HL-60 (cell line): ENCODE results near the gene TMPRSS7.

Experiments
- DNase-seq, 2 experiments: peaks; one replicate each; pipeline ENCODE4 v3.0.0-alpha.2; 2010 to 2020; ENCODE audit warnings: low read depth in 1 of 2, low spot score in 1 of 2
- H3K27ac ChIP-seq: fragments of 250-450 bp; sonication (Bioruptor Pico); replicated peaks from 2 replicates; pipeline ENCODE4 v1.5.1; 2020; ENCODE audit warnings: mild to moderate bottlenecking, moderate library complexity
- H3K27me3 ChIP-seq: fragments of 250-450 bp; sonication (Bioruptor Pico); 2 replicates; pipeline ENCODE4 v1.5.1; 2021; ENCODE audit warnings: mild to moderate bottlenecking, moderate library complexity; ENCODE audit not compliant: insufficient read depth, poor library complexity, severe bottlenecking
- H3K4me3 ChIP-seq: replicated peaks from 2 replicates; pipeline ENCODE4 v1.5.1; 2011; ENCODE audit warnings: mild to moderate bottlenecking, control low read depth, low read length; ENCODE audit not compliant: insufficient read depth
- GABPA ChIP-seq: IDR thresholded peaks from 2 replicates; pipeline ENCODE4 v1.6.1; 2012; ENCODE audit warnings: low read depth
- POLR2AphosphoS5 ChIP-seq: IDR thresholded peaks from 2 replicates; pipeline ENCODE4 v1.6.1; 2012; ENCODE audit warnings: low read depth
- SPI1 ChIP-seq: IDR thresholded peaks from 2 replicates; pipeline ENCODE4 v1.6.1; 2012; ENCODE audit warnings: low read depth, mild to moderate bottlenecking, borderline replicate concordance
- TF ChIP-seq, protein P1 (sequence below): IDR thresholded peaks from one replicate; pipeline ENCODE4 v1.5.1; 2011; ENCODE audit warnings: low read length, control low read depth, inconsistent platforms; ENCODE audit not compliant: insufficient read depth
- TF ChIP-seq, protein P2 (sequence below): IDR thresholded peaks from 2 replicates; pipeline ENCODE4 v1.6.1; 2012; ENCODE audit warnings: low read depth; ENCODE audit not compliant: insufficient replicate concordance

TMPRSS7 gene

DNA sequence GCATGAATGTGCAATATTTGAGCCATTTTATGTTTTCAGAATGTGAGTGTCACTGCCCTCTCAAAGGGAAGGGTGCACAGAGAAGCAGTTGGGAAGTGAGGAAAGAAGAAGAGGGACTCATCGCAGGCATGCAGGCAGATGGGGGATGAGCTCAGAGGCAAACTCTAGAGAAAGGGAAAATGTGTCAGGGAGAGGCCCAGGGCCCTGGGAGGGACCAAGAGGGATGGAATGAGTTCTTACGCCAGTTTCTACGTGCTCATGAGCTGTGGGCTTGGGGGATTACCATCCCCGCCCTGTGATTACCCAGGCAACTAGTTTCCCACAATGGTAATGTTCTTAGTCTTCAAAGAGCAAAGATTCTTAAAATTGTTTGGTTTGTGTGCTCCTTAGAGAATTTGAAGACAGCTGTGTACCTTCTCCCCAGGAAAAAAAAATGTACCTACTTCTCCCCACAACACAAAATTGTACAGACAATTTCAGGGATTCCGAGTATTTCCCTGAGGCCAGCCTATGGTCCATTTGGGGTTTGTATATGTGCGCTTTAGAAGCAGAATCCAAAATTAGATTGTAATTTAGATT lies 80.7 kb downstream of the TMPRSS7 start:
- H3K27me3 ChIP-seq: no peaks in the 10 kb centered on the region
- no peak for DNase-seq
- TF ChIP-seq, protein P1, sequence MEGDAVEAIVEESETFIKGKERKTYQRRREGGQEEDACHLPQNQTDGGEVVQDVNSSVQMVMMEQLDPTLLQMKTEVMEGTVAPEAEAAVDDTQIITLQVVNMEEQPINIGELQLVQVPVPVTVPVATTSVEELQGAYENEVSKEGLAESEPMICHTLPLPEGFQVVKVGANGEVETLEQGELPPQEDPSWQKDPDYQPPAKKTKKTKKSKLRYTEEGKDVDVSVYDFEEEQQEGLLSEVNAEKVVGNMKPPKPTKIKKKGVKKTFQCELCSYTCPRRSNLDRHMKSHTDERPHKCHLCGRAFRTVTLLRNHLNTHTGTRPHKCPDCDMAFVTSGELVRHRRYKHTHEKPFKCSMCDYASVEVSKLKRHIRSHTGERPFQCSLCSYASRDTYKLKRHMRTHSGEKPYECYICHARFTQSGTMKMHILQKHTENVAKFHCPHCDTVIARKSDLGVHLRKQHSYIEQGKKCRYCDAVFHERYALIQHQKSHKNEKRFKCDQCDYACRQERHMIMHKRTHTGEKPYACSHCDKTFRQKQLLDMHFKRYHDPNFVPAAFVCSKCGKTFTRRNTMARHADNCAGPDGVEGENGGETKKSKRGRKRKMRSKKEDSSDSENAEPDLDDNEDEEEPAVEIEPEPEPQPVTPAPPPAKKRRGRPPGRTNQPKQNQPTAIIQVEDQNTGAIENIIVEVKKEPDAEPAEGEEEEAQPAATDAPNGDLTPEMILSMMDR: no peak
- TF ChIP-seq POLR2AphosphoS5 (no peak), GABPA (no peak), SPI1 (no peak)
- TF ChIP-seq, protein P2, sequence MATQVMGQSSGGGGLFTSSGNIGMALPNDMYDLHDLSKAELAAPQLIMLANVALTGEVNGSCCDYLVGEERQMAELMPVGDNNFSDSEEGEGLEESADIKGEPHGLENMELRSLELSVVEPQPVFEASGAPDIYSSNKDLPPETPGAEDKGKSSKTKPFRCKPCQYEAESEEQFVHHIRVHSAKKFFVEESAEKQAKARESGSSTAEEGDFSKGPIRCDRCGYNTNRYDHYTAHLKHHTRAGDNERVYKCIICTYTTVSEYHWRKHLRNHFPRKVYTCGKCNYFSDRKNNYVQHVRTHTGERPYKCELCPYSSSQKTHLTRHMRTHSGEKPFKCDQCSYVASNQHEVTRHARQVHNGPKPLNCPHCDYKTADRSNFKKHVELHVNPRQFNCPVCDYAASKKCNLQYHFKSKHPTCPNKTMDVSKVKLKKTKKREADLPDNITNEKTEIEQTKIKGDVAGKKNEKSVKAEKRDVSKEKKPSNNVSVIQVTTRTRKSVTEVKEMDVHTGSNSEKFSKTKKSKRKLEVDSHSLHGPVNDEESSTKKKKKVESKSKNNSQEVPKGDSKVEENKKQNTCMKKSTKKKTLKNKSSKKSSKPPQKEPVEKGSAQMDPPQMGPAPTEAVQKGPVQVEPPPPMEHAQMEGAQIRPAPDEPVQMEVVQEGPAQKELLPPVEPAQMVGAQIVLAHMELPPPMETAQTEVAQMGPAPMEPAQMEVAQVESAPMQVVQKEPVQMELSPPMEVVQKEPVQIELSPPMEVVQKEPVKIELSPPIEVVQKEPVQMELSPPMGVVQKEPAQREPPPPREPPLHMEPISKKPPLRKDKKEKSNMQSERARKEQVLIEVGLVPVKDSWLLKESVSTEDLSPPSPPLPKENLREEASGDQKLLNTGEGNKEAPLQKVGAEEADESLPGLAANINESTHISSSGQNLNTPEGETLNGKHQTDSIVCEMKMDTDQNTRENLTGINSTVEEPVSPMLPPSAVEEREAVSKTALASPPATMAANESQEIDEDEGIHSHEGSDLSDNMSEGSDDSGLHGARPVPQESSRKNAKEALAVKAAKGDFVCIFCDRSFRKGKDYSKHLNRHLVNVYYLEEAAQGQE: no peak
- no peak overlapping the region for H3K4me3 ChIP-seq
- no peak overlapping the region for H3K27ac ChIP-seq

DNA sequence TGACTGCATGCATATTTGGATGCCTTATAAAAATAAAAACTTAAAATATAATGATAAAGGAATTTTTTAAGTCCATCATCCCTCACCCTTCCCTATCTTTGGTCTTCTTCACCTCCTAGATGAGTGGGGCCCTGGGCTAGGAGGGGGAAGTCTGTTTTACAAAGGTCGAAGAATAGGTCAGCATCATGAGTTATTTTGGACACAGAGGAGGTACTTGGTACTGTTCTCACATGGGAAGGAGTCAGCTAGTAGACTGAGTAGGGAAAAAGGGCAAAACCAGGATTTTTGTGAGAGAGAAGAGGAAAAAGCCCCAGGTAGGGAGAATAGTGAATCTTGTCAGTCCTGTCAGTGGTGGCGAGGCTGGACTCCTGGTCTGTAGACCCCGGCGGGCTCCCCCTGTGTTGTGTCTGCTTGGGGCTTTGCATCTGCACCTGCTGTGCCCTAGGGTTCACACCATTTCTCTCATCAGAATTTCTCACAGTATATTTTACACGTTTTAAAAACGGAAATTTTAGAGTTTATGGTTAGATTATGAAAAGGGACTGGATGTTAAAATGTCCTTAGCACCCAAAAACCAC lies 81.4 kb downstream of the TMPRSS7 start:
- no peaks in the 10 kb centered on the region for H3K27me3 ChIP-seq
- DNase-seq: no peak
- no peak for TF ChIP-seq SPI1
- TF ChIP-seq, protein P2: no peak
- H3K27ac ChIP-seq: no peak overlapping the region
- H3K4me3 ChIP-seq: no peak overlapping the region

DNA sequence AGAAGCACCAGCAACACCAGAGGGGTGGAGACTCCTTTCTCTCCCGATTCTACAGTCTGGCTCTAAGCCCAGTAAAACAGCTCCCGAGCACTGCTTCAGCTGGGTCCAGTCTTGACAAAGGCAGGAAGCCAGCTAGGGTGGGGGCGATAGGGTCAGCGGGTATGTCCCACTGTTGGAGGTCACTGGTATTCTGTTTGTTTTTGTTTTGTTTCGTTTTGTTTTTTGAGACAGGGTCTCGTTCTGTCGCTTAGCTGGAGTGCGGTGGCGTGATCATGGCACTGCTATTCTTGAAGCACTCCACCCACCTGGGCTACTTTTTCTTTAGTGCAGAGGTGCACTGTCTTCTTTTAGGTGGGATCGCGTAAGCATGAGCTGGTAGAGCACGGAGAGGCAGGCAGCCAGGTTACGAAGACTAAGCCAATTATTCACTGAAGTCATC lies 82.2 kb downstream of the TMPRSS7 start:
- Histone ChIP-seq H3K27me3 (no peaks in the 10 kb centered on the region), H3K27ac (no peak overlapping the region), H3K4me3 (no peak overlapping the region)
- TF ChIP-seq SPI1 (no peak), GABPA (no peak), POLR2AphosphoS5 (no peak)
- TF ChIP-seq, protein P2: no peak
- TF ChIP-seq, protein P1: no peak
- no peak for DNase-seq
